CD4-positive, alpha-beta T cell (primary cell): ENCODE measurements around the gene BTBD2. TPM values are rescaled to one million over a fixed set of nuclear protein-coding genes. Genes with fewer than 3 reads are reported as not detected.

Source experiments
- ATAC-seq: fragments of 200-7000 bp; cut with Tn5 transposase; one replicate; pipeline ENCODE4 v1.10.0; 2022; ENCODE audit warnings: mild to moderate bottlenecking; ENCODE audit not compliant: poor library complexity
- CTCF ChIA-PET: fragments of 350-600 bp; sonication (Branson Sonifier 250); formaldehyde crosslinking; loops from one replicate; lab custom pipeline; 2021; ENCODE audit warnings: antibody characterized with exemption, inconsistent platforms; lab: Charles Lee
- POLR2A ChIA-PET: fragments of 350-600 bp; sonication (Branson Sonifier 250); formaldehyde crosslinking; loops from one replicate; lab custom pipeline; 2021; ENCODE audit warnings: antibody characterized with exemption, inconsistent platforms; lab: Charles Lee
- DNase-seq, 14 experiments: peaks; one replicate each; pipeline ENCODE4 v3.0.0-alpha.2; 2013 to 2020; ENCODE audit warnings: mixed read lengths in 2 of 14
- H3K27ac ChIP-seq, 2 donors: one replicate each; pipeline versions ENCODE4 v1.5.1 to v1.7.0; 2013; ENCODE audit warnings: low read length in 2 of 2, low read depth in 1 of 2, mild to moderate bottlenecking in 1 of 2
- H3K27me3 ChIP-seq, 2 experiments: 1 replicate in 1 of 2; 2 replicates in 1 of 2; pipeline versions ENCODE4 v1.6.1 to v1.7.0; 2013; ENCODE audit warnings: low read length in 2 of 2, control low read depth in 1 of 2, mild to moderate bottlenecking in 1 of 2, moderate library complexity in 1 of 2; ENCODE audit not compliant: insufficient read depth in 2 of 2, control insufficient read depth in 1 of 2
- H3K36me3 ChIP-seq: one replicate; pipeline ENCODE4 v1.6.1; 2013; ENCODE audit warnings: low read length, control low read depth; ENCODE audit not compliant: insufficient read depth
- H3K4me1 ChIP-seq: one replicate; pipeline ENCODE4 v1.6.1; 2013; ENCODE audit warnings: low read length, control low read depth; ENCODE audit not compliant: insufficient read depth
- H3K4me3 ChIP-seq: one replicate; pipeline ENCODE4 v1.5.1; 2013; ENCODE audit warnings: mild to moderate bottlenecking, low read length, moderate library complexity
- H3K9me3 ChIP-seq, 2 experiments: 1 replicate in 1 of 2; 2 replicates in 1 of 2; pipeline versions ENCODE4 v1.6.1 to v1.7.0; 2013; ENCODE audit warnings: low read length in 2 of 2, mild to moderate bottlenecking in 2 of 2, control low read depth in 1 of 2, moderate library complexity in 1 of 2; ENCODE audit not compliant: control insufficient read depth in 1 of 2, insufficient read depth in 1 of 2
- H3K27ac Mint-ChIP-seq: one replicate; pipeline ENCODE4 v1.8.0; 2020; ENCODE audit warnings: mixed read lengths
- H3K27me3 Mint-ChIP-seq: one replicate; pipeline ENCODE4 v1.8.0; 2021; ENCODE audit warnings: mixed read lengths
- H3K36me3 Mint-ChIP-seq: one replicate; pipeline ENCODE4 v1.8.0; 2021; ENCODE audit warnings: low read depth, mixed read lengths
- H3K4me1 Mint-ChIP-seq: one replicate; pipeline ENCODE4 v1.8.0; 2021; ENCODE audit warnings: low read depth, mixed read lengths
- H3K4me3 Mint-ChIP-seq: one replicate; pipeline ENCODE4 v1.8.0; 2020; ENCODE audit warnings: mild to moderate bottlenecking, mixed read lengths
- H3K9me3 Mint-ChIP-seq: one replicate; pipeline ENCODE4 v1.8.0; 2020; ENCODE audit warnings: mixed read lengths
- CTCF ChIP-seq: fragments of 200-600 bp; IDR thresholded peaks from one replicate; pipeline ENCODE4 v1.8.0; 2022; ENCODE audit warnings: antibody characterized with exemption, mild to moderate bottlenecking
- intact Hi-C, 2 experiments: fragments of 100-400 bp; cut with DNase I in 1 of 2; cut with micrococcal nuclease in 1 of 2; formaldehyde crosslinking; loops; one replicate each; pipeline versions ENCODE4 v1.15.1 to v1.9.0; 2023 to 2025; cut with DNase I, micrococcal nuclease
- total RNA-seq, 174 experiments: library from RNA in 2 of 174; stranded (reverse) in 2 of 174; gene quantifications; one replicate each; pipeline ENCODE4 v1.2.3 and lab custom pipeline; 2021 to 2026

BTBD2 gene
- total RNA-seq, 2 experiments from 2014 or later = 44.4 to 44.9 TPM

- peak overlapping the region; percentile 42 for H3K4me3 ChIP-seq
Measured at GRCh38 chr19:2014731-2015607, 545 bp downstream of the BTBD2 start.

GRCh38 chr19:2014131-2014571, 1.4 kb downstream of the BTBD2 start:
- Mint-ChIP-seq H3K4me1 (peaks cover 16% of the 10 kb centered on the region), H3K4me3 (peak overlapping the region; percentile 72), H3K9me3 (no peaks in the 10 kb centered on the region), H3K27me3 (no peaks in the 10 kb centered on the region), H3K36me3 (peaks cover 14% of the 10 kb centered on the region), H3K27ac (peak overlapping the region; percentile 36)
- Histone ChIP-seq H3K27ac (no peak overlapping the region), H3K9me3 (peaks cover 0 to 18% of the 10 kb centered on the region in 2 experiments), H3K27me3 (no peaks in the 10 kb centered on the region), H3K4me3 (no peak overlapping the region), H3K4me1 (peaks cover 25% of the 10 kb centered on the region), H3K36me3 (no peaks in the 10 kb centered on the region)
- no peak for TF ChIP-seq CTCF
- DNase-seq (peak in 1 of 14 experiments; percentile 46), ATAC-seq (no peak)
- intact Hi-C loops = loop anchor here in 1 of 2 experiments (10.0 kb wide), 1 partner anchor 221 kb away; the partner anchor contains the start of genes PLEKHJ1 and SF3A2
- CTCF ChIA-PET = no interaction called here
- POLR2A ChIA-PET = no interaction called here

More at GRCh38 chr19:2014731-2015607, 545 bp downstream of the BTBD2 start:
- Mint-ChIP-seq H3K27ac (peak overlapping the region; percentile 33), H3K4me3 (peak overlapping the region; percentile 69), H3K27me3 (no peaks in the 10 kb centered on the region), H3K36me3 (peaks cover 14% of the 10 kb centered on the region), H3K4me1 (peaks cover 23% of the 10 kb centered on the region), H3K9me3 (no peaks in the 10 kb centered on the region)
- TF ChIP-seq CTCF = no peak
- H3K27me3 ChIP-seq = no peaks in the 10 kb centered on the region
- CTCF ChIA-PET = no interaction called here
- DNase-seq (peak in 5 of 14 experiments; percentile 19 to 72 (median 41)), ATAC-seq (peak; percentile 38)
- intact Hi-C loops = loop anchor here (5.0 to 10.0 kb wide), 4 partner anchors 37 to 220 kb away; partner anchors contain the start of genes MKNK2 (in 2 of the 2), AP3D1 (in 1 of the 2), PLEKHJ1 (in 1 of the 2) and SF3A2 (in 1 of the 2)
- peaks cover 0 to 17% of the 10 kb centered on the region in 2 experiments for H3K9me3 ChIP-seq
- POLR2A ChIA-PET = no interaction called here
- H3K4me1 ChIP-seq = peaks cover 33% of the 10 kb centered on the region
- no peaks in the 10 kb centered on the region for H3K36me3 ChIP-seq
- peak overlapping the region in 1 of 2 donors; percentile 29 for H3K27ac ChIP-seq

- Mint-ChIP-seq H3K4me1 (peaks cover 16% of the 10 kb centered on the region), H3K27ac (peak overlapping the region; percentile 36), H3K36me3 (peaks cover 14% of the 10 kb centered on the region), H3K27me3 (no peaks in the 10 kb centered on the region), H3K4me3 (peak overlapping the region; percentile 72), H3K9me3 (no peaks in the 10 kb centered on the region)
- intact Hi-C loops = loop anchor here in 1 of 2 experiments (10.0 kb wide), 1 partner anchor 221 kb away; the partner anchor contains the start of genes PLEKHJ1 and SF3A2
- TF ChIP-seq CTCF = no peak
- no peak overlapping the region for H3K4me3 ChIP-seq
- no peaks in the 10 kb centered on the region for H3K27me3 ChIP-seq
- CTCF ChIA-PET = no interaction called here
- no peak overlapping the region for H3K27ac ChIP-seq
- peaks cover 0 to 18% of the 10 kb centered on the region in 2 experiments for H3K9me3 ChIP-seq
- H3K4me1 ChIP-seq = peaks cover 25% of the 10 kb centered on the region
- POLR2A ChIA-PET = no interaction called here
- DNase-seq (no peak), ATAC-seq (no peak)
- no peaks in the 10 kb centered on the region for H3K36me3 ChIP-seq
Measured at GRCh38 chr19:2013683-2013961, 1.9 kb downstream of the BTBD2 start.
